ENCODE measurements around the gene RAG2. TPM values are rescaled to one million over a fixed set of nuclear protein-coding genes. Genes with fewer than 3 reads are reported as not detected.
A peak's percentile ranks its signal among the peaks of the same experiment; 100 is the strongest.
"Not testable (repeated sequence)": the region's sequence is repeated elsewhere in the genome, so short reads cannot be mapped to it uniquely, and the experiment has no call there.

RAG2 gene
- total RNA-seq, 2 donors from 2014 or later, result not detected

- DNase-seq (no peak), ATAC-seq (no peak)
- intact Hi-C loops (cut with DNase I, micrococcal nuclease), result loop anchor here in 1 of 2 donors (10.0 kb wide), 2 partner anchors 60 to 180 kb away; no protein-coding TSS in a partner anchor
Measured at GRCh38 chr11:36565031-36565610, 32.9 kb downstream of the RAG2 start.

- ATAC-seq, result peak; percentile 75
- intact Hi-C loops (cut with DNase I, micrococcal nuclease), result loop anchor here in 1 of 2 donors (5.0 to 10.0 kb wide), 3 partner anchors 60 to 180 kb away; no protein-coding TSS in a partner anchor
- peak in 1 of 2 donors; percentile 53 for DNase-seq
Measured at GRCh38 chr11:36564376-36565030, 33.5 kb downstream of the RAG2 start.

- DNase-seq, result no peak
- intact Hi-C loops (cut with DNase I, micrococcal nuclease), result no loop called here
- peak; percentile 31 for ATAC-seq
Measured at GRCh38 chr11:36558571-36559413, 39.2 kb downstream of the RAG2 start.

- no peak for DNase-seq
- intact Hi-C loops (cut with DNase I, micrococcal nuclease), result no loop called here
- ATAC-seq, result no peak
Measured at GRCh38 chr11:36557991-36558390, 40.0 kb downstream of the RAG2 start.

- DNase-seq; ATAC-seq; intact Hi-C loops (cut with DNase I, micrococcal nuclease): not testable (repeated sequence)
Measured at GRCh38 chr11:36557390-36557789, 40.6 kb downstream of the RAG2 start.

GRCh38 chr11:36550385-36551115 lies 47.5 kb downstream of the RAG2 start:
- intact Hi-C loops (cut with DNase I, micrococcal nuclease), result no loop called here
- no peak for DNase-seq
- no peak for ATAC-seq

Other genes starting within 250 kb of the RAG2 start
- 10 to 100 TPM; 11.7 to 15.1 TPM for gene TRAF6, start 88.0 kb downstream of the RAG2 start, total RNA-seq
- 1 to 10 TPM; 1.2 to 2.5 TPM for gene RAG1, start 30.2 kb downstream of the RAG2 start, total RNA-seq
- gene IFTAP, start 3.7 kb downstream of the RAG2 start, total RNA-seq, result 1 to 10 TPM; 4.4 to 7.8 TPM